ENCODE measurements around the gene MRGPRX1. TPM values are rescaled to one million over a fixed set of nuclear protein-coding genes. Genes with fewer than 3 reads are reported as not detected.

The MRGPRX1 gene
- polyA plus RNA-seq = not detected in 2 replicates

DNA sequence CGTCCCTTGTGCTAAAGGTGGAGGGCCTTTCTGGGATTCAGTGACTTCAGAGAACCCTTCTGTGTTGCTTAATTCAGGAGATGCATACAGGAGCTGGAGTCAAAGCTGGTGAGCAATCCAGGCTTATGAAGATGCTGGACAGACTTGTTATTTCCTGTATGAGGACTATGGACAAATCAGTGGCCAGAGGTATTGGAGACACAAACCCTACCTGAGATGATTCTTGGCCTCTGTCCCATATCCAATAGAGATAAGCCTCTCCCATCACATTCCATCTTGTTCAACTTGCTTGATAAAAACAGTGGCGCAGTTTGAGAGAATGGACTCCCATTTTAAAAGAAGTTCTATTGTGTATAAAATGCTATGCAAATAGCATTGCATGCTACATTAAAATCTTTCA lies at the start of gene MRGPRX1:
Gene MRGPRX1 (minus strand): TSS at position 101 of the 400 bp plus-strand sequence. CDS start 4,630 bp downstream, outside the sequence.

Other genes starting within 250 kb of the MRGPRX1 start
- gene TMEM86A, start 240.6 kb downstream of the MRGPRX1 start, polyA plus RNA-seq = 0.09 and 0.11 TPM in 2 replicates
- 1.8 and 1.9 TPM in 2 replicates for gene IGSF22, start 213.2 kb downstream of the MRGPRX1 start, polyA plus RNA-seq
- gene PTPN5, start 147.6 kb downstream of the MRGPRX1 start, polyA plus RNA-seq = 3.3 and 6.5 TPM in 2 replicates
- gene MRGPRX2, start 121.3 kb upstream of the MRGPRX1 start, polyA plus RNA-seq = not detected in 2 replicates
- 10.0 and 10.2 TPM in 2 replicates for gene ZDHHC13, start 177.8 kb upstream of the MRGPRX1 start, polyA plus RNA-seq

Data from Purkinje cell (primary cell).